ENCODE data around the gene SMARCB1.

The SMARCB1 gene

GRCh38 chr22:23829845-23830372, 43.1 kb downstream of the SMARCB1 start:
- no peak overlapping the region for H3K9ac ChIP-seq (ENCODE audit: low read depth, low read length)
- peaks cover 65% of the 10 kb centered on the region for H3K36me3 ChIP-seq (ENCODE audit: insufficient read depth, low read length)
- peaks cover 36% of the 10 kb centered on the region for H3K4me1 ChIP-seq (ENCODE audit: control insufficient read depth, insufficient read depth, low read length)
- H3K4me2 ChIP-seq (ENCODE audit: low read length) = no peak overlapping the region
- H3K27me3 ChIP-seq (ENCODE audit: control insufficient read depth, insufficient read depth, low read length) = no peaks in the 10 kb centered on the region
- H3K4me3 ChIP-seq (ENCODE audit: low read length) = no peak overlapping the region
- H3K9me3 ChIP-seq (replicated peaks; ENCODE audit: low read length) = no peaks in the 10 kb centered on the region

GRCh38 chr22:23831261-23831660, 44.5 kb downstream of the SMARCB1 start:
- Histone ChIP-seq H3K36me3 (ENCODE audit: insufficient read depth, low read length) (peaks cover 68% of the 10 kb centered on the region), H3K4me2 (ENCODE audit: low read length) (no peak overlapping the region), H3K4me3 (ENCODE audit: low read length) (no peak overlapping the region), H3K9me3 (replicated peaks; ENCODE audit: low read length) (no peaks in the 10 kb centered on the region), H3K9ac (ENCODE audit: low read depth, low read length) (no peak overlapping the region), H3K27me3 (ENCODE audit: control insufficient read depth, insufficient read depth, low read length) (no peaks in the 10 kb centered on the region), H3K4me1 (ENCODE audit: control insufficient read depth, insufficient read depth, low read length) (peaks cover 32% of the 10 kb centered on the region)

- Histone ChIP-seq H3K4me2 (ENCODE audit: low read length) (no peak overlapping the region), H3K4me1 (ENCODE audit: control insufficient read depth, insufficient read depth, low read length) (peaks cover 27% of the 10 kb centered on the region), H3K27me3 (ENCODE audit: control insufficient read depth, insufficient read depth, low read length) (no peaks in the 10 kb centered on the region), H3K36me3 (ENCODE audit: insufficient read depth, low read length) (peaks cover 70% of the 10 kb centered on the region), H3K9ac (ENCODE audit: low read depth, low read length) (no peak overlapping the region), H3K9me3 (replicated peaks; ENCODE audit: low read length) (no peaks in the 10 kb centered on the region), H3K4me3 (ENCODE audit: low read length) (no peak overlapping the region)
Measured at GRCh38 chr22:23831781-23832180, 45.0 kb downstream of the SMARCB1 start.

GRCh38 chr22:23832226-23833016, 45.7 kb downstream of the SMARCB1 start:
- H3K9ac ChIP-seq (ENCODE audit: low read depth, low read length) = no peak overlapping the region

GRCh38 chr22:23833017-23833751, 46.4 kb downstream of the SMARCB1 start:
- Histone ChIP-seq H3K4me2 (ENCODE audit: low read length) (no peak overlapping the region), H3K9ac (ENCODE audit: low read depth, low read length) (no peak overlapping the region), H3K4me1 (ENCODE audit: control insufficient read depth, insufficient read depth, low read length) (peaks cover 23% of the 10 kb centered on the region), H3K27me3 (ENCODE audit: control insufficient read depth, insufficient read depth, low read length) (no peaks in the 10 kb centered on the region), H3K4me3 (ENCODE audit: low read length) (no peak overlapping the region), H3K36me3 (ENCODE audit: insufficient read depth, low read length) (peaks cover 68% of the 10 kb centered on the region), H3K9me3 (replicated peaks; ENCODE audit: low read length) (no peaks in the 10 kb centered on the region)

More at GRCh38 chr22:23832226-23833016, 45.7 kb downstream of the SMARCB1 start:
- Histone ChIP-seq H3K27me3 (ENCODE audit: control insufficient read depth, insufficient read depth, low read length) (no peaks in the 10 kb centered on the region), H3K36me3 (ENCODE audit: insufficient read depth, low read length) (peaks cover 66% of the 10 kb centered on the region), H3K9me3 (replicated peaks; ENCODE audit: low read length) (no peaks in the 10 kb centered on the region), H3K4me1 (ENCODE audit: control insufficient read depth, insufficient read depth, low read length) (peaks cover 23% of the 10 kb centered on the region), H3K4me3 (ENCODE audit: low read length) (no peak overlapping the region), H3K4me2 (ENCODE audit: low read length) (no peak overlapping the region)

- Histone ChIP-seq H3K36me3 (ENCODE audit: insufficient read depth, low read length) (peaks cover 64% of the 10 kb centered on the region), H3K4me3 (ENCODE audit: low read length) (no peak overlapping the region), H3K9me3 (replicated peaks; ENCODE audit: low read length) (no peaks in the 10 kb centered on the region), H3K4me2 (ENCODE audit: low read length) (no peak overlapping the region), H3K9ac (ENCODE audit: low read depth, low read length) (no peak overlapping the region), H3K27me3 (ENCODE audit: control insufficient read depth, insufficient read depth, low read length) (no peaks in the 10 kb centered on the region), H3K4me1 (ENCODE audit: control insufficient read depth, insufficient read depth, low read length) (peaks cover 22% of the 10 kb centered on the region)
Measured at GRCh38 chr22:23833911-23834317, 47.1 kb downstream of the SMARCB1 start.

- Histone ChIP-seq H3K4me3 (ENCODE audit: low read length) (no peak overlapping the region), H3K27me3 (ENCODE audit: control insufficient read depth, insufficient read depth, low read length) (no peaks in the 10 kb centered on the region), H3K9ac (ENCODE audit: low read depth, low read length) (no peak overlapping the region), H3K4me2 (ENCODE audit: low read length) (no peak overlapping the region), H3K36me3 (ENCODE audit: insufficient read depth, low read length) (peaks cover 59% of the 10 kb centered on the region), H3K9me3 (replicated peaks; ENCODE audit: low read length) (no peaks in the 10 kb centered on the region), H3K4me1 (ENCODE audit: control insufficient read depth, insufficient read depth, low read length) (peaks cover 20% of the 10 kb centered on the region)
Measured at GRCh38 chr22:23834406-23834792, 47.6 kb downstream of the SMARCB1 start.

- Histone ChIP-seq H3K4me1 (ENCODE audit: control insufficient read depth, insufficient read depth, low read length) (peaks cover 19% of the 10 kb centered on the region), H3K4me2 (ENCODE audit: low read length) (no peak overlapping the region), H3K9me3 (replicated peaks; ENCODE audit: low read length) (no peaks in the 10 kb centered on the region), H3K4me3 (ENCODE audit: low read length) (no peak overlapping the region), H3K9ac (ENCODE audit: low read depth, low read length) (no peak overlapping the region), H3K27me3 (ENCODE audit: control insufficient read depth, insufficient read depth, low read length) (no peaks in the 10 kb centered on the region), H3K36me3 (ENCODE audit: insufficient read depth, low read length) (peaks cover 55% of the 10 kb centered on the region)
Measured at GRCh38 chr22:23834793-23835483, 48.2 kb downstream of the SMARCB1 start.

GRCh38 chr22:23835484-23836144, 48.8 kb downstream of the SMARCB1 start:
- H3K36me3 ChIP-seq (ENCODE audit: insufficient read depth, low read length) = peaks cover 55% of the 10 kb centered on the region
- H3K4me3 ChIP-seq (ENCODE audit: low read length) = no peak overlapping the region
- H3K4me1 ChIP-seq (ENCODE audit: control insufficient read depth, insufficient read depth, low read length) = peaks cover 15% of the 10 kb centered on the region
- H3K4me2 ChIP-seq (ENCODE audit: low read length) = no peak overlapping the region
- no peaks in the 10 kb centered on the region for H3K27me3 ChIP-seq (ENCODE audit: control insufficient read depth, insufficient read depth, low read length)
- H3K9ac ChIP-seq (ENCODE audit: low read depth, low read length) = no peak overlapping the region
- H3K9me3 ChIP-seq (replicated peaks; ENCODE audit: low read length) = no peaks in the 10 kb centered on the region

GRCh38 chr22:23836281-23836680, 49.5 kb downstream of the SMARCB1 start:
- no peaks in the 10 kb centered on the region for H3K27me3 ChIP-seq (ENCODE audit: control insufficient read depth, insufficient read depth, low read length)
- H3K4me3 ChIP-seq (ENCODE audit: low read length) = no peak overlapping the region
- H3K9ac ChIP-seq (ENCODE audit: low read depth, low read length) = no peak overlapping the region
- H3K4me2 ChIP-seq (ENCODE audit: low read length) = no peak overlapping the region
- peaks cover 15% of the 10 kb centered on the region for H3K4me1 ChIP-seq (ENCODE audit: control insufficient read depth, insufficient read depth, low read length)
- peaks cover 50% of the 10 kb centered on the region for H3K36me3 ChIP-seq (ENCODE audit: insufficient read depth, low read length)
- H3K9me3 ChIP-seq (replicated peaks; ENCODE audit: low read length) = no peaks in the 10 kb centered on the region
